GM12865 (cell line): ENCODE measurements around the gene TRIM62.

ENCODE experiments used
- DNase-seq: peaks from one replicate; pipeline ENCODE4 v3.0.0; 2010; ENCODE audit warnings: low read depth
- H3K4me3 ChIP-seq: 2 replicates; pipeline ENCODE4 v1.5.1; 2011; ENCODE audit warnings: mild to moderate bottlenecking, low read depth, low read length, control low read depth
- CTCF ChIP-seq: IDR thresholded peaks from 2 replicates; pipeline ENCODE4 v1.5.1; 2011; ENCODE audit warnings: low read length, control low read depth, low read depth, inconsistent platforms; ENCODE audit not compliant: insufficient read depth; ENCODE audit errors: missing control alignments

TRIM62 gene

DNA sequence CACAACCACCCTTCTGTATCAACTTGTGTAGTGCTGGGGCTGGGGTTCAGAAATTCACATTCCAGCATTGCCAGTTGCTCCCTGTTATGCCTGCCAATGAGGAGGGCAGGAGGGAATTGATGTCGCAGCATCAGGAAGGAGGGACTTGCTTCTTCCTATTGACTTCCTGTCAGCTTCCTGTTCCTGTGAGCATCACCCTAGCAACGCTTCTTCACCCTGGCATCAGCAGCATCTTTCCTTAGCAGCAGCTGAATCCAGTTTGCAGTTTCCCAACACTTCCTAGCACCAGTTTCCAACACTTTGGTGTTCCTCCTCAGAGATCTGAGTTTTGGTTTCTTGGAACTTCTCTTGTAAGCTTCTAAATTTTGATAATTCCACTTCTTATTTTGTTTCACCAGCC lies 8.9 kb upstream of the TRIM62 start:
- H3K4me3 ChIP-seq: no peak overlapping the region
- DNase-seq: no peak
- TF ChIP-seq CTCF: no peak

DNA sequence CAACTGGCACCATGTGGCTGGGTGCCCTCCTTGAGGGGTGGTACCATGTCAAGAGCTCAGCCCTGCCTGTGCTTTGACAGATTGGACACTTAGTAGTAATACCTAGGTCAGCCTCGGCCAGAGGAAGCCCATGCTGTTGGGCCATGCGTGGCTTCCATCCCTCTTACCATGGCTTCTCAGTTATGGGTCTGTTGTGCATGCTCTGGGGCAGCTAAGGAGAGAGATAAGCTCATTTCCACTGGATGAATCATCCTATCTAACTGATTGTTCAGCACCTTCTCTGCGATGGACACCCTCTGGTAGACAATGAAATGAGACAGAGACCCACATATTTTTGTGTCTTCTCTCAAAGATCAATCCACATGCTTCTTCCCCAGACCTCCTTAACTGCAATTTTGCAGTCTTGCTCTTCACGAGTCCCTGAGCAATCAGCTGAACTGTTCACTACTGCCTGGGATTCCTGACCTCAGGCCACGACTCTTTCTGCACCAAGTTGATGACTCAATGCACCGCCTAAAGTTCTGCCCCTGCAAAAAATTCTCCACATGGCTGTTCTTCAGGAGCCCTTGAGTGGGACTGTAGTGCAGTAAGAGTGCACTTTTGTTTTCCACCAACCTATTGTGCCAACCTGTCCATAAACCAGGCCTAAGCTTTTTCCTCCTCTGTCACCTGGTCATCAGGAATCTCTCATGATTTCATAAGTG lies 6.9 kb upstream of the TRIM62 start:
- DNase-seq: no peak
- no peak for TF ChIP-seq CTCF
- no peak overlapping the region for H3K4me3 ChIP-seq

- H3K4me3 ChIP-seq: no peak overlapping the region
- DNase-seq: no peak
- no peak for TF ChIP-seq CTCF
Measured at GRCh38 chr1:33186936-33187335, 5.1 kb upstream of the TRIM62 start.

DNA sequence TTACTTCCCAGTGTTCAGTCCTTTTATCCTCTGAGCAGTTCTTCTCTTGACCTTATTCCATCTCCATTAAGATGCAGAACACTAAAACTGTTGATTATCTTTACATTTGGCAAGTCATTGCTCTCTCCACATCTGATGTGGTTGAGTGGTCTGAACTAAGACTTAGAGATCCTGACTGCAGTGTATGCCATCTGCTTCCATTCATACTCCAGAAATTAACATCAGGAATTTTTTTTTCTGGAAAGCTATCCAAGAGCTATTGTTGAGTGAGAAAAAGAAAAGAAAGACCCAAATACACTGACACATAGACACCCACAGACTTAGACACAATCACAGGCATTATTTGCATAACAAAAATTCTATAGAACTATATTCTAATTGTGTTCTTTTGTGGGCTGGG lies 3.7 kb upstream of the TRIM62 start:
- no peak overlapping the region for H3K4me3 ChIP-seq
- DNase-seq: no peak
- no peak for TF ChIP-seq CTCF

GRCh38 chr1:33183306-33183705 lies 1.5 kb upstream of the TRIM62 start:
- TF ChIP-seq CTCF: no peak
- no peak overlapping the region for H3K4me3 ChIP-seq
- DNase-seq: no peak

DNA sequence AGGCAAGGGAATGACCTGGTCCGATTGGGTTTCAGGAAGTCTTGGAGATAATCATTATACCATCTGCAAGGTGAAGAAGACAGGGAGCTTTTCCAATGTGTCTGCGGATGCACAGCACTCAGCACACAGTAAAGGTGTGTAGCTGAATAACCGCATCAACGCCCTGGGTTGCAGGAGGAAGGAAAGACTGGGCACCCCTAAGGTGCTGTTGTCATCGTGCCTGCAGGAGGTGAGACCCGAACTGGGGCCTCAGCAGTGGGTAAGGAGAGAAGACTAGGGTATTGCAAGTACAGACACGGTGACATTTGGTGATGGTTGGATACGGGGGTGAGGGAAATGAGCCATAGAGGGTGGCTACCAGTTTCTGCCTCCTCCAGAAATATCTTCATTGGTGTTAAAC lies 1.1 kb upstream of the TRIM62 start:
- no peak for DNase-seq
- H3K4me3 ChIP-seq: no peak overlapping the region
- no peak for TF ChIP-seq CTCF

GRCh38 chr1:33182401-33182841 lies 578 bp upstream of the TRIM62 start:
- TF ChIP-seq CTCF: no peak
- no peak overlapping the region for H3K4me3 ChIP-seq
- no peak for DNase-seq
